NCI-H1694 (cell line): ENCODE results near the gene KCNJ12.
"Not testable (repeated sequence)": the region's sequence is repeated elsewhere in the genome, so short reads cannot be mapped to it uniquely, and the experiment has no call there.

Experiments
- DNase-seq: peaks from one replicate; lab custom pipeline; 2025; lab: John Stamatoyannopoulos, UW

Gene KCNJ12

GRCh38 chr17:21349358-21350050, 26.7 kb upstream of the KCNJ12 start:
- DNase-seq: not testable (repeated sequence)

- not testable (repeated sequence) for DNase-seq
Observed at GRCh38 chr17:21350495-21350894, 25.7 kb upstream of the KCNJ12 start.

- DNase-seq: no peak
Observed at GRCh38 chr17:21351366-21352065, 24.6 kb upstream of the KCNJ12 start.

- no peak for DNase-seq
Observed at GRCh38 chr17:21352221-21352980, 23.8 kb upstream of the KCNJ12 start.

- DNase-seq: no peak
Observed at GRCh38 chr17:21352981-21353265, 23.2 kb upstream of the KCNJ12 start.

- no peak for DNase-seq
Observed at GRCh38 chr17:21353326-21354010, 22.7 kb upstream of the KCNJ12 start.

DNA sequence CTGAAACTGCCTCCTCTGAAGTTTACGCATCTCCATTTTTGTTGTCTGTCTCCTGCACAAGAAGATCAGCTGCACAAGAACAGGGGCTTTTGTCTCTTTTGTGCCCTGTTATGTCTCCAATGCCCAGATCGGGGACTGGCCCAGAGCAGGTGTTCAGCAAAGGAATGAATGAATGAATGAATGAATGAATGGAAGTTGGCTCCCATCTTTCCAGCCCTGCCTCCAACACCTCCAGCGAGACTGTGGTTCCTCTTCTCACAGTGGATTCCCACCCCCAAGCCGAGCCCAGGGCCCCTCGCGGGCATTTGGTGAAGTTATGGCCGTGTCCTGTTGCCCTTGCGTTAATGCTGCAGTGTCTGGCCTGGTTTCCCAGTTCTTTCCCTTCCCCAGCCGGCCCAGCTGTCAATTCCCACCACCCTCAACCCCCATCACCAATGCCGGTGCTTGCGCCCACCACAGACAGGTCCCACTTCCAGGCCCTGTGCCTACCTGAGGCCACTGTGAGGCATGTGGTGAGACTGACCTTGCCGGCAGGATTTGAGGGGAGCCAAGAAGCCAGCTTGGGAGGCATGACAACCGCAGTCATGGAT, 21.3 kb upstream of the KCNJ12 start:
- no peak for DNase-seq

DNA sequence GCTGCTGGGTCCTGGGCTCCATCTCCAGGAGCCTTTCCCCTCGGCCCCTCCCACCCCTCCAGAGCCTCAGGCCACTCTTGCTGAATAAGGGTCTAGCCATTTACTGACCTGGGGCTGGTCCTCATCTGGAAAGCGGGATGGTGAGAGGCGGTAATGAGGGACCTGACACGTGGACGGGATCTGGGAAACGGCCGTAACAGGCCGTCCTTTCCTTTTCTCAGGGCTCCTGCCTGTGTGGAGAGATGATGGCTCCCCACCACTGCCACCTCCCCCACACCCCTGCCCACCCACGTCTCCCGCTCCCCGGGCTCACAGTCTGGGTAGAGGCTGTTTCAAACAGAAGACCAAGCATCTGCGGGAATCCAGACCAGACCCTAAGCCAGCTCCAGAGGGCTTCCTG, 20.6 kb upstream of the KCNJ12 start:
- DNase-seq: no peak

GRCh38 chr17:21356537-21357127, 19.5 kb upstream of the KCNJ12 start:
- no peak for DNase-seq

DNA sequence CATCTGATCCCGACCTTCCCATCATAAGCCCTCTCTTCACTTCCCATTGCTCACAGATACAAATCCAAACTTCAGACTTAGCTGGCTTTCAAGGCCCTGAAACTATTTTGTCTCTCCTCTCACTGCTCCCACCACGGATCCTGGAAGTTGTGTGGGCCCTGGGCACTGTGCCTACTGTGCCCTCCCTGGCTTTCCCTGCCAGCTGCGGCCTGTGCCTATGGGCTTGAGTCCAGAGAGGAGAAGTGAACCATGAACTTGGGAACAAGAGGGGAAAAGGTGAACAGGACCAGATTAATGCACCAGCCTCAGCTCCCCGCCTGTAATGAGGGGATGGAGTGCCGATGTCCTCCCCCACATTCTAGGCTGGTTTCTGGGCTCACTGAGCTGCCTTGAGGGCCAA, 18.9 kb upstream of the KCNJ12 start:
- no peak for DNase-seq

GRCh38 chr17:21357696-21358656, 18.2 kb upstream of the KCNJ12 start:
- DNase-seq: no peak

- no peak for DNase-seq
Observed at GRCh38 chr17:21358682-21359482, 17.3 kb upstream of the KCNJ12 start.

DNA sequence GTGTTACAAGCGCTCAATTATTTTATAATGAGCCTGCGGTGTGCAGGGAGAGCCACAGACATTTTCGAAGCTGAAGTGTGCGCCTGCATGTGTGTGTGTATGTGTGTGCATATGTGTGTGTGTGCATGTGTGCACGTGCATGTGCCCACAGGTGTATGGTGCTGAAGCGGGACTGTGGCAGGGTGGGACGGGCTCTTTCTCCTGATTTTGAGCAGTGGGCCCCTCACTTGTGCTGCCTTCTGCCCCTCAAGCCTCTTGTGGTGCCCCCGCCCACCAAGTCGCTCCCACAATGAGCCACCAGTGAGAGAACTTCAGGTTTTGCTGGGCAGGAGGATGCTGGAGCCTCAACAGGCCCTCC, 16.7 kb upstream of the KCNJ12 start:
- DNase-seq: no peak

DNA sequence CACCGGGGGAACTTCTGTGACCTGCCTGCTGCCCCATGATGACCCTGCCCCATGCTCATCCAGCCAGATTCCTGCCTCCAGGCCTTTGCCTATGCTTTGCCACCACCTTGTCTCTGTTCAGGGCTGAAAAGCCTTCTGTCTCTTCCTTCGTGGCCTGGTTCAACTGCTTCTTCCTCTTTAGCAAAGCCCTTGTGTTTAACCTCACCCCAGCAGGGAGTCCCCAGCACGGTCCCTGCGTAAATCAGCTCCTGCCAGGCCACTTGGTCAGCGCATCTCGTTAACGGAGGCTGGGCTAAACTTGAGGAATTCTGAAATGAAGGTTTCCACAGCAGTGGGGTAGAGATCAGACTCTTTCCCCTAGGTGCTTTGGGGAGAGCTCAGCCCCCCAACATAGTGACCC, 16.1 kb upstream of the KCNJ12 start:
- no peak for DNase-seq

DNA sequence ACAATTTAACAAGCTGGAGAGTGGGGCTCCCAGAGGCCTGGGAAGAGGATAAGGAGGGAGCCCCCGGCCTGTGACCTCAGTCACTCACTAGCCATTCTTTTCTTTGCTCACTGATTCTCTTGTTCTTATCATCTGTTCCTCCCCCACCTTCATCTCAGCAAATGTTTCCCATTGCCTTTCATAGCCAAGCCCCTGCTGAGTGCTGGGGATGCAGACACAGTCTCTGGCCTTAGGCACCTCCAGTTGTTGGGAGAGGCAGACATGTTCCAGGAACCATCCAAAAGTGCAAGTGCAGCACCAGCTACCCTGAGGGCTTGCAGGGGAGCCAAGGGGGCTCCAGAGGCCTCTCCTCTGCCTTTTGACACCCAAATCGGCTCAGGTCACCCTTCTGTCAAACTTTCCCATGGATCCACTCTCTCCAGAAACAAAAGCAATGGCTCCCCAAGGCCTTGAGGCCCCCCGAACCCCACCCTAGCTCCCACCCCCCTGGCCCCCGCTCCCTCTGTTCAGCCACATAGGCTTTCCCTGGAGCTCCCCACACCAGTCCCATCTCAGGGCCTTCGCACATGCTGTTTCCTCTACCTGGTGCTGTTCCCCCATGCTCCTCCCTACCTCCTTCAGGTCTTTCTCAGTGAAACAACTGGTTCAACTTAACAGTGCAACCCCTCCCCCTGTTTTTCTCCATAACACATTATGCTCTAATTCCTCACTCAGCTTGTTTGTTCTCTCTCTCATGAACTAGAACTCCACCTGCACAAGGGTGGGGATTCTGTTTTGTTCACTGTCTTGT, 14.9 kb upstream of the KCNJ12 start:
- DNase-seq: no peak

DNA sequence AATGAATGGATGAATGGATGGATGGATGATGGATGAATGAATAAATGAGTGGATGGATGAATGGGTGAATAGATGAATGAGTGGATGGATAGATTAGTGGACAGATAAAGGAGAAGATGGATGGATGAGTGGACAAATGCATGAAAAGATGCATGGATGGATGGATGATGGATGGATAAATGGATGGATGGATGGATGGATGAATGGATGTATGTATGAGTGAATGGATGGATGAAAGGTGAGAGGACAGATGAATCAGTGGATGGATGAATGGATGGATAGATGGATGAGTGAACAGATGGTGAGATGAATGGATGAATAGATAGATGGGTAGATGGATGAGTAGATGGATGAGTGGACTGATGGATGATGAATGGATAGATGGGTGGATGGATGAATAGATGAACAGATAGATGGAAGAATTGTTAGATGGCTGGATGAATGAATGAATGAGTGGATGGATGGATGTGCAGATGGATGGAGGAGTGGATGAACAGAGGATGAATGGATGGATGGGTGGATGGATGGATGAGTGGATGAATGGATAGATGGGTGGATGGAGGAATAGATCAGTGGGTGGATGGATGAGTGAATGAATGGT, 13.7 kb upstream of the KCNJ12 start:
- DNase-seq: no peak

DNA sequence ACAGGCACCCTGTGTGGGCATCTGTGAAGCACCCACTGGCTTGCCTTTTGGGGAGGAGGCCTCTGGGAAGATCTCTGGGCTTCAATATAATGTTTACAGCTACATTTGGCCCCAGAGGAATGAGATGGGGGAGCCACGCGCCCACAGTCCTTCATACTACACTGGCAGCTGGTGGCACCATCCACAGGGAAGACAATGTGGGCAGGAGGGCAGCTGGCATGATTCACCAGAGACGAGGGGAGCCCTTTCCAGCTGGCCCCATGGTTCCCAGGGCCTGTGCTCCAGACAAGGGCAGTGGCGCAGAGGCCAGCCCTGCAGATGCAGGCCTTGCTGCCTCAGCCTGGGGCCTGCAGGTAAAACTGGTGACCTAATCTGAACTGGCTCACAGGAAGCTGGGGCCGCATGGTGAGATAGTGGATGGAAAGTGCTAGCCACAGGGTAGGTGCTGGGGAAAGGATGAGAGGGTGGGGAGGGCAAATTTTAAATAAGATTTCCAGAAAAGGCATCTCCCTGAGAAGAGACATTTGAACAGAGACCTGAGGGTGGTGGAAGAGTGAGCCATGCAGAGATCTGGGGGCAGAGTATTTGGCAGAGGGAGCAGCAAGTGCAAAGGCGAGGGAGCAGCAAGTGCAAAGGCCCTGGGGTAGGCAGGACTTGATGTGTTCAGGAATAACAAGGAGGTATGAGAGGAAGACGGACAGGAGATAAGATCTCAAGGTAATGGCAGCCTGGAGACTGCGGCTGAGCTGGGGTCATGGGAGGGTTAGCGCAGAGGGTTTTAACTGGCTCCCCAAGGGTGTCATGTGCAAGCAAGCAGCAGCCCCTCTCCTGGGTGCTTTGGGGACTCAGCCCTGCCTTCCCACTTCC, 12.1 kb upstream of the KCNJ12 start:
- no peak for DNase-seq

DNA sequence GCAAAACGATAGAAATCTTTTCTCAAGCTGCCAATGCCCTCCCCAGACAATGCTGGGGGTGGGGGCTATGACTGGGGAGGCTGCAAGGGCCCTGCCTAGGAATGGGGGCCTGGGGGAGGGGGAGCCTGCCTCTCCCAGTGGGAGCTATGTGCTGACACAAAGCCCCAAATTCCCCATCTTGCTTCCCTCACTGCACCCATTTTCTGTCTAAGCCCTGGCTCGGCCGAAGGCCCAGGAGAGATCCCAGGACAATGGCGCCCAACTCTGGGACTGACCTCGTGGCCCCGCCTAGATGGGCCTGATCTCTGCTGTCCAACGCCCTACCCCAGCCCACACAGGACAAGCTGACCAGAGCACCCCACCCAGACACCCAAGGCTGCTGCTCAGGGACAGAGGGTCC, 11.1 kb upstream of the KCNJ12 start:
- DNase-seq: no peak
